HepG2 (cell line): ENCODE data around the gene DTYMK. TPM values are rescaled to one million over a fixed set of nuclear protein-coding genes. Genes with fewer than 3 reads are reported as not detected.

Experiments used
- ISX ChIP-seq: sonication (generic); formaldehyde crosslinking; conservative IDR thresholded peaks from 2 replicates; pipeline ENCODE4 v1.5.0; 2020; ENCODE audit warnings: missing genetic modification reagents
- JARID2 ChIP-seq: sonication (generic); formaldehyde crosslinking; IDR thresholded peaks from 2 replicates; pipeline ENCODE4 v1.8.1; 2023; ENCODE audit warnings: missing genetic modification reagents, inconsistent platforms; ENCODE audit not compliant: insufficient replicate concordance
- NR3C1 ChIP-seq: sonication (generic); formaldehyde crosslinking; IDR thresholded peaks from 2 replicates; pipeline ENCODE4 v1.4.0; 2020; ENCODE audit warnings: missing genetic modification reagents
- SOX6 ChIP-seq, 2 experiments: fragments of 450-650 bp in 1 of 2; sonication (generic) in 1 of 2; formaldehyde crosslinking in 1 of 2; IDR thresholded peaks; 2 replicates each; pipeline versions ENCODE4 v1.4.0 to v1.6.1; 2017 to 2020; ENCODE audit warnings: antibody characterized with exemption in 1 of 2, mild to moderate bottlenecking in 1 of 2, missing genetic modification reagents in 1 of 2
- ZFP41 ChIP-seq: sonication (generic); formaldehyde crosslinking; IDR thresholded peaks from 2 replicates; pipeline ENCODE4 v1.4.0; 2020; ENCODE audit warnings: mild to moderate bottlenecking, missing genetic modification reagents, borderline replicate concordance
- ZMAT3 ChIP-seq: sonication (generic); formaldehyde crosslinking; conservative IDR thresholded peaks from 2 replicates; pipeline ENCODE4 v1.7.0; 2021; ENCODE audit warnings: missing genetic modification reagents
- ZNF460 ChIP-seq: sonication (generic); formaldehyde crosslinking; IDR thresholded peaks from 2 replicates; pipeline ENCODE4 v1.5.1; 2020; ENCODE audit warnings: missing genetic modification reagents, mild to moderate bottlenecking, borderline replicate concordance
- ZNF703 ChIP-seq: sonication (generic); formaldehyde crosslinking; IDR thresholded peaks from 2 replicates; pipeline ENCODE4 v1.5.1; 2020; ENCODE audit warnings: missing genetic modification reagents, mild to moderate bottlenecking, moderate library complexity, borderline replicate concordance
- ZNF777 ChIP-seq: sonication (generic); formaldehyde crosslinking; IDR thresholded peaks from 2 replicates; pipeline ENCODE4 v1.4.0; 2020; ENCODE audit warnings: missing genetic modification reagents
- ZNF788 ChIP-seq: sonication (generic); formaldehyde crosslinking; IDR thresholded peaks from 2 replicates; pipeline ENCODE4 v1.5.0; 2020; ENCODE audit warnings: mild to moderate bottlenecking, missing genetic modification reagents, borderline replicate concordance
- polyA plus RNA-seq, 8 experiments: library from polyadenylated mRNA; depleted of rRNA in 3 of 8; stranded (reverse) in 7 of 8; unstranded in 1 of 8; fragments of >200 nt; fragmentation: Illumina TruSeq in 4 of 8; extraction: Trizol in 4 of 8; gene quantifications; 2 replicates each; pipeline versions ENCODE4 v1.2.1 to v1.2.3, GENCODE V29; 2011 to 2016; ENCODE audit warnings: low read depth in 4 of 8, missing spikeins in 1 of 8, mixed read lengths in 1 of 8; ENCODE audit not compliant: insufficient read depth in 1 of 8
- total RNA-seq, 5 experiments: library from RNA; depleted of rRNA; stranded (reverse); fragments of >200 nt; fragmentation: Illumina TruSeq; extraction: Trizol; gene quantifications; 2 replicates each; pipeline ENCODE4 v1.2.3, GENCODE V29; 2016; ENCODE audit warnings: low read depth in 1 of 5
- TF ChIP-seq, protein P1 (sequence below), 2 experiments: sonication (generic) in 1 of 2; formaldehyde crosslinking in 1 of 2; IDR thresholded peaks; 2 replicates each; pipeline versions ENCODE4 v1.4.0 to v1.6.1; 2016 to 2020; ENCODE audit warnings: borderline replicate concordance in 1 of 2, low read depth in 1 of 2, mild to moderate bottlenecking in 1 of 2, missing genetic modification reagents in 1 of 2
- TF ChIP-seq, protein P2 (sequence below): sonication (generic); formaldehyde crosslinking; IDR thresholded peaks from 2 replicates; pipeline ENCODE4 v1.5.0; 2020; ENCODE audit warnings: mild to moderate bottlenecking, low read depth, missing genetic modification reagents, borderline replicate concordance
- TF ChIP-seq, protein P3 (sequence below): fragments of 450-650 bp; IDR thresholded peaks from 2 replicates; pipeline ENCODE4 v1.6.1; 2016
- TF ChIP-seq, protein P4 (sequence below): sonication (generic); formaldehyde crosslinking; IDR thresholded peaks from 2 replicates; pipeline ENCODE4 v1.5.1; 2020; ENCODE audit warnings: missing genetic modification reagents, mild to moderate bottlenecking, borderline replicate concordance
- TF ChIP-seq, protein P5 (sequence below), 2 experiments: fragments of 450-650 bp in 1 of 2; sonication (generic) in 1 of 2; formaldehyde crosslinking; IDR thresholded peaks; 2 replicates each; pipeline versions ENCODE4 v1.5.0 to v1.8.0; 2020 to 2022; ENCODE audit warnings: mild to moderate bottlenecking in 1 of 2, missing genetic modification reagents in 1 of 2
- TF ChIP-seq, protein P6 (sequence below): sonication (generic); formaldehyde crosslinking; IDR thresholded peaks from 2 replicates; pipeline ENCODE4 v1.4.0; 2020; ENCODE audit warnings: missing genetic modification reagents, mild to moderate bottlenecking, borderline replicate concordance

Gene DTYMK
- total and polyA plus RNA-seq, 2 of the 13 experiments (the other 11 are each of a cell fraction or from before 2014, with no cell fraction given), result 57.5 to 134 TPM

DNA sequence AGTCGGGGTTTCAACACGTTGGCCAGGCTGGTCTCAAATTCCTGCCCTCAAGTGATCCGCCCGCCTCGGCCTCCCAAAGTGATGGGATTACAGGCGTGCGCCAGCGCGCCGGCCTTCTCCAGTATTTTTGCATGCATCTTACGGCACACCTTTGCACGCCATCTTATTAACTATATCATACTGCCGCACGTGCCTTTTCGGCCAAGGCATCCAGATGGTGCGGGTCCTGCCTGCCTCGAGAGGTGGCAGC is 14.5 kb upstream of the DTYMK start (continued):
- TF ChIP-seq, protein P1, sequence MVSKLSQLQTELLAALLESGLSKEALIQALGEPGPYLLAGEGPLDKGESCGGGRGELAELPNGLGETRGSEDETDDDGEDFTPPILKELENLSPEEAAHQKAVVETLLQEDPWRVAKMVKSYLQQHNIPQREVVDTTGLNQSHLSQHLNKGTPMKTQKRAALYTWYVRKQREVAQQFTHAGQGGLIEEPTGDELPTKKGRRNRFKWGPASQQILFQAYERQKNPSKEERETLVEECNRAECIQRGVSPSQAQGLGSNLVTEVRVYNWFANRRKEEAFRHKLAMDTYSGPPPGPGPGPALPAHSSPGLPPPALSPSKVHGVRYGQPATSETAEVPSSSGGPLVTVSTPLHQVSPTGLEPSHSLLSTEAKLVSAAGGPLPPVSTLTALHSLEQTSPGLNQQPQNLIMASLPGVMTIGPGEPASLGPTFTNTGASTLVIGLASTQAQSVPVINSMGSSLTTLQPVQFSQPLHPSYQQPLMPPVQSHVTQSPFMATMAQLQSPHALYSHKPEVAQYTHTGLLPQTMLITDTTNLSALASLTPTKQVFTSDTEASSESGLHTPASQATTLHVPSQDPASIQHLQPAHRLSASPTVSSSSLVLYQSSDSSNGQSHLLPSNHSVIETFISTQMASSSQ (IDR thresholded peaks at IDR 0.05; ENCODE audit: low read depth), result no peak
- TF ChIP-seq, protein P1 (CRISPR knock-in tag; IDR thresholded peaks at IDR 0.05; ENCODE audit: borderline replicate concordance), result no peak
- TF ChIP-seq, protein P2, sequence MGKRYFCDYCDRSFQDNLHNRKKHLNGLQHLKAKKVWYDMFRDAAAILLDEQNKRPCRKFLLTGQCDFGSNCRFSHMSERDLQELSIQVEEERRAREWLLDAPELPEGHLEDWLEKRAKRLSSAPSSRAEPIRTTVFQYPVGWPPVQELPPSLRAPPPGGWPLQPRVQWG (CRISPR knock-in tag), result no peak
- no peak for TF ChIP-seq ZNF788 (CRISPR knock-in tag)
- TF ChIP-seq, protein P3, sequence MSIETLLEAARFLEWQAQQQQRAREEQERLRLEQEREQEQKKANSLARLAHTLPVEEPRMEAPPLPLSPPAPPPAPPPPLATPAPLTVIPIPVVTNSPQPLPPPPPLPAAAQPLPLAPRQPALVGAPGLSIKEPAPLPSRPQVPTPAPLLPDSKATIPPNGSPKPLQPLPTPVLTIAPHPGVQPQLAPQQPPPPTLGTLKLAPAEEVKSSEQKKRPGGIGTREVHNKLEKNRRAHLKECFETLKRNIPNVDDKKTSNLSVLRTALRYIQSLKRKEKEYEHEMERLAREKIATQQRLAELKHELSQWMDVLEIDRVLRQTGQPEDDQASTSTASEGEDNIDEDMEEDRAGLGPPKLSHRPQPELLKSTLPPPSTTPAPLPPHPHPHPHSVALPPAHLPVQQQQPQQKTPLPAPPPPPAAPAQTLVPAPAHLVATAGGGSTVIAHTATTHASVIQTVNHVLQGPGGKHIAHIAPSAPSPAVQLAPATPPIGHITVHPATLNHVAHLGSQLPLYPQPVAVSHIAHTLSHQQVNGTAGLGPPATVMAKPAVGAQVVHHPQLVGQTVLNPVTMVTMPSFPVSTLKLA, result peak; percentile 58; the same call in 1 of the 2 replicates
- TF ChIP-seq ZNF777 (CRISPR knock-in tag), result no peak
- no peak for TF ChIP-seq ZNF460 (CRISPR knock-in tag)
- TF ChIP-seq, protein P4, sequence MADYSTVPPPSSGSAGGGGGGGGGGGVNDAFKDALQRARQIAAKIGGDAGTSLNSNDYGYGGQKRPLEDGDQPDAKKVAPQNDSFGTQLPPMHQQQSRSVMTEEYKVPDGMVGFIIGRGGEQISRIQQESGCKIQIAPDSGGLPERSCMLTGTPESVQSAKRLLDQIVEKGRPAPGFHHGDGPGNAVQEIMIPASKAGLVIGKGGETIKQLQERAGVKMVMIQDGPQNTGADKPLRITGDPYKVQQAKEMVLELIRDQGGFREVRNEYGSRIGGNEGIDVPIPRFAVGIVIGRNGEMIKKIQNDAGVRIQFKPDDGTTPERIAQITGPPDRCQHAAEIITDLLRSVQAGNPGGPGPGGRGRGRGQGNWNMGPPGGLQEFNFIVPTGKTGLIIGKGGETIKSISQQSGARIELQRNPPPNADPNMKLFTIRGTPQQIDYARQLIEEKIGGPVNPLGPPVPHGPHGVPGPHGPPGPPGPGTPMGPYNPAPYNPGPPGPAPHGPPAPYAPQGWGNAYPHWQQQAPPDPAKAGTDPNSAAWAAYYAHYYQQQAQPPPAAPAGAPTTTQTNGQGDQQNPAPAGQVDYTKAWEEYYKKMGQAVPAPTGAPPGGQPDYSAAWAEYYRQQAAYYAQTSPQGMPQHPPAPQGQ (CRISPR knock-in tag), result no peak
- TF ChIP-seq SOX6 (IDR thresholded peaks at IDR 0.05), result no peak
- no peak for TF ChIP-seq SOX6 (CRISPR knock-in tag; IDR thresholded peaks at IDR 0.05)
- TF ChIP-seq, protein P5, sequence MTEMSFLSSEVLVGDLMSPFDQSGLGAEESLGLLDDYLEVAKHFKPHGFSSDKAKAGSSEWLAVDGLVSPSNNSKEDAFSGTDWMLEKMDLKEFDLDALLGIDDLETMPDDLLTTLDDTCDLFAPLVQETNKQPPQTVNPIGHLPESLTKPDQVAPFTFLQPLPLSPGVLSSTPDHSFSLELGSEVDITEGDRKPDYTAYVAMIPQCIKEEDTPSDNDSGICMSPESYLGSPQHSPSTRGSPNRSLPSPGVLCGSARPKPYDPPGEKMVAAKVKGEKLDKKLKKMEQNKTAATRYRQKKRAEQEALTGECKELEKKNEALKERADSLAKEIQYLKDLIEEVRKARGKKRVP (CRISPR knock-in tag; IDR thresholded peaks at IDR 0.05), result peak in 1 of 2 experiments; percentile 59; a peak in 1 of 4 replicates
- TF ChIP-seq JARID2 (CRISPR knock-in tag), result peak; percentile 25
- no peak for TF ChIP-seq NR3C1 (CRISPR knock-in tag)
- TF ChIP-seq ZMAT3 (CRISPR knock-in tag), result no peak
- no peak for TF ChIP-seq ZFP41
- TF ChIP-seq ZNF703, result no peak; the same call in 1 of the 2 replicates
- TF ChIP-seq, protein P6, sequence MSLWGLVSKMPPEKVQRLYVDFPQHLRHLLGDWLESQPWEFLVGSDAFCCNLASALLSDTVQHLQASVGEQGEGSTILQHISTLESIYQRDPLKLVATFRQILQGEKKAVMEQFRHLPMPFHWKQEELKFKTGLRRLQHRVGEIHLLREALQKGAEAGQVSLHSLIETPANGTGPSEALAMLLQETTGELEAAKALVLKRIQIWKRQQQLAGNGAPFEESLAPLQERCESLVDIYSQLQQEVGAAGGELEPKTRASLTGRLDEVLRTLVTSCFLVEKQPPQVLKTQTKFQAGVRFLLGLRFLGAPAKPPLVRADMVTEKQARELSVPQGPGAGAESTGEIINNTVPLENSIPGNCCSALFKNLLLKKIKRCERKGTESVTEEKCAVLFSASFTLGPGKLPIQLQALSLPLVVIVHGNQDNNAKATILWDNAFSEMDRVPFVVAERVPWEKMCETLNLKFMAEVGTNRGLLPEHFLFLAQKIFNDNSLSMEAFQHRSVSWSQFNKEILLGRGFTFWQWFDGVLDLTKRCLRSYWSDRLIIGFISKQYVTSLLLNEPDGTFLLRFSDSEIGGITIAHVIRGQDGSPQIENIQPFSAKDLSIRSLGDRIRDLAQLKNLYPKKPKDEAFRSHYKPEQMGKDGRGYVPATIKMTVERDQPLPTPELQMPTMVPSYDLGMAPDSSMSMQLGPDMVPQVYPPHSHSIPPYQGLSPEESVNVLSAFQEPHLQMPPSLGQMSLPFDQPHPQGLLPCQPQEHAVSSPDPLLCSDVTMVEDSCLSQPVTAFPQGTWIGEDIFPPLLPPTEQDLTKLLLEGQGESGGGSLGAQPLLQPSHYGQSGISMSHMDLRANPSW (CRISPR knock-in tag), result no peak
- no peak for TF ChIP-seq ISX (CRISPR knock-in tag)
